HAP-1 (cell line): ENCODE measurements around the gene PRRT1B.

ENCODE experiments used
- DNase-seq, 2 experiments: peaks; one replicate each; pipeline ENCODE4 v3.0.0-alpha.2; 2016 to 2020; ENCODE audit warnings: low spot score in 2 of 2
- H3K27me3 ChIP-seq: fragments of 250-450 bp; sonication (Bioruptor Pico); 2 replicates; pipeline ENCODE4 v1.5.1; 2020; ENCODE audit warnings: low read depth, mild to moderate bottlenecking, moderate library complexity
- H3K36me3 ChIP-seq: fragments of 250-450 bp; sonication (Bioruptor Pico); replicated peaks from 2 replicates; pipeline ENCODE4 v1.5.1; 2020; ENCODE audit warnings: mild to moderate bottlenecking
- H3K4me1 ChIP-seq: fragments of 250-450 bp; sonication (Bioruptor Pico); 2 replicates; pipeline ENCODE4 v1.5.1; 2020; ENCODE audit warnings: mild to moderate bottlenecking
- H3K4me3 ChIP-seq: fragments of 250-450 bp; sonication (Bioruptor Pico); 2 replicates; pipeline ENCODE4 v1.5.1; 2020; ENCODE audit warnings: mild to moderate bottlenecking, moderate library complexity
- H3K9me3 ChIP-seq: fragments of 250-450 bp; sonication (Bioruptor Pico); 2 replicates; pipeline ENCODE4 v1.5.1; 2020; ENCODE audit warnings: mild to moderate bottlenecking, moderate library complexity
- in situ Hi-C: fragments of 300-500 bp; cut with MboI; formaldehyde crosslinking; loops from 3 replicates; pipeline ENCODE4 v1.14.3; 2020; ENCODE audit warnings: low sequenced_read_pairs, inconsistent platforms, mixed read lengths

PRRT1B gene

DNA sequence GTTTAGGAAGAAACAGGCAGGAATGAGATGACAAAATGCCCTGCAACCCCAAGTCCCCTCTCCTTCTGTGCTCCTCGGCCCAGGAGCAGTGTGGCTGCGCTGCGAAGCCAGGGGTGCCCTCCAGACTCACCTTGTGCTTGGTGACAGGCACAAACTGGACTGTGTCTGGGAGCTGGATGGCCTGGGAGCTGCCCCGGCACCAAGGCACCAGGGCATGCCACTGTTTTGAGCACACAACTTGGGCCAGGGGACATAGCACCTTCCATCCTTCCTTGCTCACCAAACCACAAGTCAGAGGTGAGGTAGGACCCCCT lies 51.1 kb downstream of the PRRT1B start:
- in situ Hi-C loops, result no loop called here
- H3K27me3 ChIP-seq, result no peaks in the 10 kb centered on the region
- DNase-seq, result no peak
- no peaks in the 10 kb centered on the region for H3K4me1 ChIP-seq
- no peak overlapping the region for H3K4me3 ChIP-seq
- H3K36me3 ChIP-seq, result peaks cover 31% of the 10 kb centered on the region
- no peaks in the 10 kb centered on the region for H3K9me3 ChIP-seq

DNA sequence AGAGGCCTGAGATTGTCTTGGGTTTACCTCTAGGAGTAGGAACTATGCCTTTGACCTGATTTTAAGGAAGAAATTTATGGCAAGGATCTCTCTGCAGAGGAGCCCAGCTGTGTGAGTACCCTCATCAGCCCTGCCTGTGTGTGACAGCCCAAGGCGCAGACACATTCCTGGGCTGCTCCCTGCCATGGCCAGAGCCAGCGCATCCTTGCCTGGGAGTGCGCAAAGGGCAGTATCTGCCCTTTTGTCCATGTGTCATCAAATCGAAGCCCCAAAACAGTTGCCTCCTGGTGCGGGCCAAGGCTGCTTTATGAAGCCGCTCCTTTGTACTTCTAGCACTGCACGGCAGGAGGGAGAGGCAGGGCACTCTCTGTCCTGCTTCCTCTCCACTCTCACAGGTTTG lies 51.9 kb downstream of the PRRT1B start:
- no peak for DNase-seq
- Histone ChIP-seq H3K36me3 (peaks cover 31% of the 10 kb centered on the region), H3K9me3 (no peaks in the 10 kb centered on the region), H3K4me3 (no peak overlapping the region), H3K4me1 (no peaks in the 10 kb centered on the region), H3K27me3 (no peaks in the 10 kb centered on the region)
- in situ Hi-C loops, result no loop called here

GRCh38 chr9:131598121-131598520 lies 52.8 kb downstream of the PRRT1B start:
- Histone ChIP-seq H3K27me3 (no peaks in the 10 kb centered on the region), H3K9me3 (no peaks in the 10 kb centered on the region), H3K36me3 (peaks cover 31% of the 10 kb centered on the region), H3K4me3 (no peak overlapping the region), H3K4me1 (no peaks in the 10 kb centered on the region)
- no peak for DNase-seq
- in situ Hi-C loops, result no loop called here

DNA sequence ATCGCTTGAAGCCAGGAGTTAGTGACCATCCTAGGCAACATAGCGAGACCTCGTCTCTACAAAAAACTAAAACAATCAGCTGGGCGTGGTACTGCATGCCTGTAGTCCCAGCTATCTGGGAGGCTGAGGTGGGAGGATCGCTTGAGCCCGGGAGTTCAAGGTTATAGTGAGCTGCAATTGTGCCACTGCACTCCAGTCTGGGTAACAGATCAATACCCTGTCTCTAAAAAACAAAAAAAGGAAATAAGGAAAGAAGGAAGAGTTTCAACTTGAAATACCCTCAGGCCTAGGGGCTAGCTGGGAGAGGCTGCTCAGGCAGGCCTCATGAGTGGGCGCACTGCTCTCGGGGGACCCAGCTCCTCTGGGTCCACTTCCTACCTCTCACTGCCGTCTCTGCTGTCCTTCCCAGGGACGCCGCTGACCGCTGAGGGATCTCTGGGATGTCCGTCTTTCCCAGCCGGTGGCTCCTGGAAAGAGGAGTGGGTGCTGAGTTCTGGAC lies 56.4 kb downstream of the PRRT1B start:
- H3K9me3 ChIP-seq, result no peaks in the 10 kb centered on the region
- H3K4me1 ChIP-seq, result no peaks in the 10 kb centered on the region
- H3K36me3 ChIP-seq, result peaks cover 18% of the 10 kb centered on the region
- in situ Hi-C loops, result no loop called here
- H3K4me3 ChIP-seq, result no peak overlapping the region
- no peaks in the 10 kb centered on the region for H3K27me3 ChIP-seq
- DNase-seq, result no peak

GRCh38 chr9:131603199-131603598 lies 57.9 kb downstream of the PRRT1B start:
- peaks cover 12% of the 10 kb centered on the region; the same call in 1 of the 2 replicates for H3K36me3 ChIP-seq
- in situ Hi-C loops, result no loop called here
- H3K27me3 ChIP-seq, result no peaks in the 10 kb centered on the region
- no peaks in the 10 kb centered on the region for H3K4me1 ChIP-seq
- no peak overlapping the region for H3K4me3 ChIP-seq
- H3K9me3 ChIP-seq, result no peaks in the 10 kb centered on the region
- DNase-seq, result no peak

- Histone ChIP-seq H3K4me3 (no peak overlapping the region), H3K9me3 (no peaks in the 10 kb centered on the region), H3K27me3 (no peaks in the 10 kb centered on the region), H3K4me1 (no peaks in the 10 kb centered on the region), H3K36me3 (peaks cover 12% of the 10 kb centered on the region; the same call in 1 of the 2 replicates)
- no peak for DNase-seq
- in situ Hi-C loops, result no loop called here
Observed at GRCh38 chr9:131603711-131604439, 58.6 kb downstream of the PRRT1B start.

DNA sequence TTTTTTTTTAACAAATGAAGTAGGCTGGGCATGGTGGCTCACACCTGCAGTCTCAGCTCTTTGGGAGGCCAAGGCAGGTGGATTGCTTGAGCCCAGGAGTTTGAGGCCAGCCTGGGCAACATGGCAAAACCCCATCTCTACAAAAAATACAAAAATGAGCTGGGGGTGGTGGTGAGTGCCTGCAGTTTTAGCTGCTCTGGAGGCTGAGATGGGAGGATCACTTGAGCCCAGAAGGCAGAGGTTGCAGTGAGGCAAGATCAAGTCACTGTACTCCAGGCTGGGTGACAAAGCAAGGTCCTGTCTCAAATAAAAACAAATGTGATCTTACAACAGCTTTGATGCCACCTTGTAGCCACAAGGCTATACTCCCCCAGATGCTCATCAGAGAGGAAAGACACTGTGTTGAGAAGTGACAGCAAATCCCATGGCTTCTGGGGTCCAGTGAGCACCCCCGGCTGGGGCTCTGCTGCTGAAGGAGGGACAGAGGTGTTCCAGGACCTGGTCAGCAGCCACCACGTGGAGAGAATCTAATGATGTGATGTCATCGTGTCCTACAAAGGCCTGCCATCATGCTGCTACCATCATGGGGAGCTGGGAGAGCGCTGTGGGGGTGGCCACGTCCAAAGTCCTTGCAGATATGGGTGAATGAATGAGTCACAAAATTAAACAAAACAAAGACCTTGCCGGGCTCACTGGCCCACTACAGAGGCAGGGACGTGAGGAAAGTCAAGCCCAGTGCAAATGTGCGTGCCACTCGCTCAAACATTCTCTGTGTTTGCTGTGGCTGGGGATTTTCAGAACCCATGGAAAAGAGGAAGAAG lies 60.7 kb downstream of the PRRT1B start:
- Histone ChIP-seq H3K4me1 (no peaks in the 10 kb centered on the region), H3K4me3 (no peak overlapping the region), H3K9me3 (no peaks in the 10 kb centered on the region), H3K27me3 (no peaks in the 10 kb centered on the region), H3K36me3 (peaks cover 8% of the 10 kb centered on the region; the same call in 1 of the 2 replicates)
- in situ Hi-C loops, result no loop called here
- DNase-seq, result no peak

DNA sequence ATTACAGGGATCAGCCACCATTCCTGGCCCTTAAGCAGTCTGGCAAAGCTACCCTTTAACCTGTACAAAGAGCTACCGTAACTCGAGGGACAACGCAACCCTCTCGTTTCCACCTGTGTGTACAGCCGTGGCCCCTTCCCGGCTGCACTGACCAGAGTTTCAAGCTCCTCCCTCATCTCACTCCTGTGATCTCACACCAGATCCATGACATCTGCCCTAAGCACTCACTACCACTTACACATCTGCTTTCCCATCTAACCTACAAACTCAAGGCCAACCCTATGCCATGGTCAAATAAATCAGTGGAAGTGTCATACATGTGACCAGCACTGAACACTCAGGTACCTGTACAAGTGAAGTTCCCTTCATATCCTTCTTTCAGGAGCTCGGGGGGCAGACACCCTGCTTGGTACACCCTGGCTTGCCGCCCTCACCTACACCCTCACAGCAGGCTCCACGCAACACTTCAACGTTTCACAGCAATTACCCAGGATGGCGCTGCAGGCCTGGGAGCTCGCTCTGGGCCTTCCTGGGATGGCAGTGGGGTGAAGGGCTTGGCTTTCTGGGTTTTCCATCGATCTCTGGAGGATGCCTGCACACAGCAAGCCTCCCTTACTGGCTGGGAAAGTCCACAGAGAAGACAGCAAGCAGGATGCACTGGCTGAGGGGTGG lies 61.7 kb downstream of the PRRT1B start:
- no peak for DNase-seq
- H3K4me3 ChIP-seq, result no peak overlapping the region
- H3K27me3 ChIP-seq, result no peaks in the 10 kb centered on the region
- peaks cover 5% of the 10 kb centered on the region; the same call in 1 of the 2 replicates for H3K36me3 ChIP-seq
- in situ Hi-C loops, result no loop called here
- H3K4me1 ChIP-seq, result no peaks in the 10 kb centered on the region
- no peaks in the 10 kb centered on the region for H3K9me3 ChIP-seq

DNA sequence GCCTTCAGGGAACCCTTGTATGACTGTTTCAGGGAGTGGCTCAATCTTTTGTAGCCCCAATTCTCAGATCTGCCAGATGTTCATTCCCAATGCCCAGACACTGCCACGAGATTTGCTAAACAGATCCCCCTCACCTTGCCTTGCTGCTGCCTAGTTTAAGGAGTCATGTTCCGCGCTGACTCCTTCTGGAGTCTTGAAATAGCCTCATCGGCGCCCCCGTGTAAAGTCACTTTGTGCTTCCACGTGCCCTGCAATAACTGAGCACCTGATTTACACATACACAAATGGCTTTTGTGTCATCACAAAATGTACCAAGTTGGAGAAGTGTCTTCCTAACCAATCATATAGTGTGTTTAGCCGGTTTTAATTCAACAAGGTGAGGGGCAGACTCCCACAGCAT lies 62.3 kb downstream of the PRRT1B start:
- Histone ChIP-seq H3K36me3 (peaks cover 5% of the 10 kb centered on the region; the same call in 1 of the 2 replicates), H3K9me3 (no peaks in the 10 kb centered on the region), H3K4me3 (no peak overlapping the region), H3K4me1 (no peaks in the 10 kb centered on the region), H3K27me3 (no peaks in the 10 kb centered on the region)
- in situ Hi-C loops, result no loop called here
- DNase-seq, result no peak

GRCh38 chr9:131608493-131609037 lies 63.2 kb downstream of the PRRT1B start:
- in situ Hi-C loops, result no loop called here
- Histone ChIP-seq H3K9me3 (no peaks in the 10 kb centered on the region), H3K4me1 (no peaks in the 10 kb centered on the region), H3K27me3 (no peaks in the 10 kb centered on the region), H3K4me3 (no peak overlapping the region), H3K36me3 (peaks cover 5% of the 10 kb centered on the region; the same call in 1 of the 2 replicates)
- DNase-seq, result no peak
